ENCODE results near the gene BPIFB4. TPM values are rescaled to one million over a fixed set of nuclear protein-coding genes. Genes with fewer than 3 reads are reported as not detected.

The BPIFB4 gene
- total and polyA plus RNA-seq, 4 donors = 0.25 TPM; not detected in 3

GRCh38 chr20:33032555-33032954 lies 46.9 kb upstream of the BPIFB4 start:
- DNase-seq = no peak
- H3K9me3 ChIP-seq (ENCODE audit: control insufficient read depth in 4 of 4, insufficient read depth in 3 of 4, low read length in 3 of 4) = peaks cover 0 to 5% (median 2%) of the 10 kb centered on the region in 4 donors
- H3K27ac ChIP-seq (ENCODE audit: low read depth in 1 of 2, low read length in 1 of 2) = no peak overlapping the region
- H3K4me3 ChIP-seq = no peak overlapping the region
- WGBS, 2 donors = 77 to 80% methylated on average over 6 of the region's 6 CpGs
- no peak overlapping the region for H3K9ac ChIP-seq (ENCODE audit: insufficient read depth in 1 of 2, low read length in 2 of 2)
- TF ChIP-seq, protein P1, sequence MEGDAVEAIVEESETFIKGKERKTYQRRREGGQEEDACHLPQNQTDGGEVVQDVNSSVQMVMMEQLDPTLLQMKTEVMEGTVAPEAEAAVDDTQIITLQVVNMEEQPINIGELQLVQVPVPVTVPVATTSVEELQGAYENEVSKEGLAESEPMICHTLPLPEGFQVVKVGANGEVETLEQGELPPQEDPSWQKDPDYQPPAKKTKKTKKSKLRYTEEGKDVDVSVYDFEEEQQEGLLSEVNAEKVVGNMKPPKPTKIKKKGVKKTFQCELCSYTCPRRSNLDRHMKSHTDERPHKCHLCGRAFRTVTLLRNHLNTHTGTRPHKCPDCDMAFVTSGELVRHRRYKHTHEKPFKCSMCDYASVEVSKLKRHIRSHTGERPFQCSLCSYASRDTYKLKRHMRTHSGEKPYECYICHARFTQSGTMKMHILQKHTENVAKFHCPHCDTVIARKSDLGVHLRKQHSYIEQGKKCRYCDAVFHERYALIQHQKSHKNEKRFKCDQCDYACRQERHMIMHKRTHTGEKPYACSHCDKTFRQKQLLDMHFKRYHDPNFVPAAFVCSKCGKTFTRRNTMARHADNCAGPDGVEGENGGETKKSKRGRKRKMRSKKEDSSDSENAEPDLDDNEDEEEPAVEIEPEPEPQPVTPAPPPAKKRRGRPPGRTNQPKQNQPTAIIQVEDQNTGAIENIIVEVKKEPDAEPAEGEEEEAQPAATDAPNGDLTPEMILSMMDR (IDR thresholded peaks at IDR 0.05; ENCODE audit: control extremely low read depth, extremely low read depth) = no peak
- H3K4me1 ChIP-seq (ENCODE audit: control insufficient read depth in 5 of 5, insufficient read depth in 5 of 5, low read length in 5 of 5) = no peaks in the 10 kb centered on the region
- H3K36me3 ChIP-seq (ENCODE audit: control insufficient read depth in 4 of 4, insufficient read depth in 4 of 4, low read length in 4 of 4) = no peaks in the 10 kb centered on the region
- H3K27me3 ChIP-seq (ENCODE audit: control insufficient read depth in 3 of 3, insufficient read depth in 3 of 3, low read length in 2 of 3) = peaks cover 0 to 5% (median 0%) of the 10 kb centered on the region in 3 donors
- no peak for ATAC-seq (ENCODE audit: insufficient read depth, low FRiP score)

- peaks cover 0 to 5% (median 2%) of the 10 kb centered on the region in 4 donors for H3K9me3 ChIP-seq (ENCODE audit: control insufficient read depth in 4 of 4, insufficient read depth in 3 of 4, low read length in 3 of 4)
- DNase-seq = no peak
- H3K27me3 ChIP-seq (ENCODE audit: control insufficient read depth in 3 of 3, insufficient read depth in 3 of 3, low read length in 2 of 3) = peaks cover 0 to 13% (median 2%) of the 10 kb centered on the region in 3 donors
- TF ChIP-seq, protein P1 (IDR thresholded peaks at IDR 0.05; ENCODE audit: control extremely low read depth, extremely low read depth) = no peak
- WGBS, 2 donors = 75 to 81% methylated on average over 5 of the region's 5 CpGs
- no peak for ATAC-seq (ENCODE audit: insufficient read depth, low FRiP score)
- no peaks in the 10 kb centered on the region for H3K4me1 ChIP-seq (ENCODE audit: control insufficient read depth in 5 of 5, insufficient read depth in 5 of 5, low read length in 5 of 5)
- H3K4me3 ChIP-seq = no peak overlapping the region
- H3K36me3 ChIP-seq (ENCODE audit: control insufficient read depth in 4 of 4, insufficient read depth in 4 of 4, low read length in 4 of 4) = no peaks in the 10 kb centered on the region
- H3K27ac ChIP-seq (ENCODE audit: low read depth in 1 of 2, low read length in 1 of 2) = no peak overlapping the region
- H3K9ac ChIP-seq (ENCODE audit: insufficient read depth in 1 of 2, low read length in 2 of 2) = no peak overlapping the region
Observed at GRCh38 chr20:33033381-33033780, 46.1 kb upstream of the BPIFB4 start.

GRCh38 chr20:33034115-33034514 lies 45.3 kb upstream of the BPIFB4 start:
- WGBS, 2 donors = 89 to 94% methylated on average over 5 of the region's 5 CpGs
- DNase-seq (no peak), ATAC-seq (ENCODE audit: insufficient read depth, low FRiP score) (no peak)
- Histone ChIP-seq H3K4me3 (no peak overlapping the region), H3K4me1 (ENCODE audit: control insufficient read depth in 5 of 5, insufficient read depth in 5 of 5, low read length in 5 of 5) (no peaks in the 10 kb centered on the region), H3K36me3 (ENCODE audit: control insufficient read depth in 4 of 4, insufficient read depth in 4 of 4, low read length in 4 of 4) (no peaks in the 10 kb centered on the region), H3K9me3 (ENCODE audit: control insufficient read depth in 4 of 4, insufficient read depth in 3 of 4, low read length in 3 of 4) (peaks cover 0 to 5% (median 2%) of the 10 kb centered on the region in 4 donors), H3K27me3 (ENCODE audit: control insufficient read depth in 3 of 3, insufficient read depth in 3 of 3, low read length in 2 of 3) (peaks cover 0 to 15% (median 2%) of the 10 kb centered on the region in 3 donors), H3K9ac (ENCODE audit: insufficient read depth in 1 of 2, low read length in 2 of 2) (no peak overlapping the region), H3K27ac (ENCODE audit: low read depth in 1 of 2, low read length in 1 of 2) (no peak overlapping the region)
- TF ChIP-seq, protein P1 (IDR thresholded peaks at IDR 0.05; ENCODE audit: control extremely low read depth, extremely low read depth) = no peak

GRCh38 chr20:33034901-33035492 lies 44.4 kb upstream of the BPIFB4 start:
- H3K4me3 ChIP-seq = no peak overlapping the region
- peaks cover 0 to 5% (median 2%) of the 10 kb centered on the region in 4 donors for H3K9me3 ChIP-seq (ENCODE audit: control insufficient read depth in 4 of 4, insufficient read depth in 3 of 4, low read length in 3 of 4)
- H3K27ac ChIP-seq (ENCODE audit: low read depth in 1 of 2, low read length in 1 of 2) = no peak overlapping the region
- H3K27me3 ChIP-seq (ENCODE audit: control insufficient read depth in 3 of 3, insufficient read depth in 3 of 3, low read length in 2 of 3) = peaks cover 2 to 15% (median 3%) of the 10 kb centered on the region in 3 donors
- no peak for DNase-seq
- no peak for ATAC-seq (ENCODE audit: insufficient read depth, low FRiP score)
- no peak overlapping the region for H3K9ac ChIP-seq (ENCODE audit: insufficient read depth in 1 of 2, low read length in 2 of 2)
- TF ChIP-seq, protein P1 (IDR thresholded peaks at IDR 0.05; ENCODE audit: control extremely low read depth, extremely low read depth) = no peak
- H3K36me3 ChIP-seq (ENCODE audit: control insufficient read depth in 4 of 4, insufficient read depth in 4 of 4, low read length in 4 of 4) = no peaks in the 10 kb centered on the region
- WGBS, 2 donors = 78 to 87% methylated on average over 6 of the region's 6 CpGs
- no peaks in the 10 kb centered on the region for H3K4me1 ChIP-seq (ENCODE audit: control insufficient read depth in 5 of 5, insufficient read depth in 5 of 5, low read length in 5 of 5)
